CD4-positive, alpha-beta T cell treated with Interleukin-1 beta for 1 hour (primary cell): ENCODE data around the gene CTR9.
A peak's percentile ranks its signal among the peaks of the same experiment; 100 is the strongest.

Experiments
- DNase-seq, 2 donors: peaks; one replicate each; pipeline ENCODE4 v3.0.0-alpha.2; 2020 to 2022

CTR9 gene

DNA sequence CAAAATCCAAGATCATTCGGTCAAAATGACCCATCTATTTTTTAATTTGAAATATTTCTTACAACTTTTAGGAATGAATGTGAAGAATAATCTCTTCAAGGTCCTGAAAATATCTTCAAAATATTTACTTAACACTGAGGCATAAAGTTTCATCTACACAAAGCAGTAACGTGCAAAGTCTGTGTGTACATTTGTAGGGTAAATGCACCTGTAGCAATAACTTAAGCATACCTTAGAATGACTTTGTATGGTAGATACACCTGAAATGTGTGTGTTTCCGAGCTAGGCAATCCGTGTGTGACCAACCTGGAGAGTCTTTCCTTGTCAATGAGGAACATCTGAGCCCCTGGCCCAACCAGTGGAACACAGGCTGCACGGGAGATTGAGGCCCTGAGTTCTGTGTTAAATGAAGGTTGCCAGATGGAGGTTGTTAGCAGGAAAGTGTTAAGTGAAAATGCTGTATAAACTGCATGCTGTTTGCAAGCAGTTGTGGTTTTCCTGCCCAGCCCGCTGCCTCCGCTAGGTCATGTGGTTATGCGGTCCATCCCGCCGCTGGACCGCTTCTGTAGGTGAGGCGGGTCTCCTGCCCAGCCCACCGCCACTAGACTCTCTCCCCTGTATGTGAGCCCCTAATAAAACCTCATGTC lies 7.6 kb upstream of the CTR9 start:
- DNase-seq: peak; percentile 31 to 46

- no peak for DNase-seq
Observed at GRCh38 chr11:10744206-10744605, 6.8 kb upstream of the CTR9 start.

GRCh38 chr11:10746871-10747270 lies 4.2 kb upstream of the CTR9 start:
- no peak for DNase-seq

GRCh38 chr11:10747733-10748132 lies 3.3 kb upstream of the CTR9 start:
- no peak for DNase-seq

GRCh38 chr11:10749476-10749875 lies 1.6 kb upstream of the CTR9 start:
- no peak for DNase-seq

DNA sequence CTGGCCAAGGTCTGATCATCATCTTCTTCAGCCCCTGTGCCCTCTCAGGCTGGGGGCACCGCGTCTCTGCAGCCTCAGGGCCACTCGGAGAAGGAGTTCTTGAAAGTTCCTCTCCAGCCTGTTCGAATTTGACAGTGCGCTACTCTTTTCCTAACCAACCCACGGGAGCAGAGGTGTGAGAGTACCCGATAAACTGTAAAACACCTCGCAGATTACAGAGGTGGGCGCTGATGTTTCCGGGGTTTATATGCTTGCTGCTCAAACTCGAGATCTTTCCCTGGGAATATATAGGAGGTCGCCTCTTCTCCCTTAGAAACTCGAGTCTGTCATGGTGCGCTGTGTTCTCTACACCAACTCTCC lies 515 bp downstream of the CTR9 start:
- no peak for DNase-seq

- DNase-seq: no peak
Observed at GRCh38 chr11:10752061-10752460, 1.0 kb downstream of the CTR9 start.

DNA sequence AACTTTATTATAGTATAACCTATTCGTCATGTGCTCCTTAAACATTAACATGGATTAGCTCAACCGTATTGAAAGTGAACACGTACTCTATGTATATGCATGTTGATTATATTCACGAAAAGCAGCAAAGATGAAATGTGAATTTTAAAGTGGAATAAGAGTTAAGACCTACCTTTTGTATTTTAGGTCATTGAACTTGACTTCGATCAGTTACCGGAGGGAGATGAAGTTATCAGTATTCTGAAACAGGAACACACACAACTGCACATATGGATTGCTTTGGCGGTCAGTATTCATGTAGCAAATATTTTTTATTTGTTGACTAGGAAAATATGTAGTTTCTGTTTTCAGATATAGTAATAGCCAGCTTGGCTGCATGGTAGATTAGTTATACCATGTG lies 1.4 kb downstream of the CTR9 start:
- DNase-seq: no peak

- no peak for DNase-seq
Observed at GRCh38 chr11:10758957-10759356, 7.9 kb downstream of the CTR9 start.

DNA sequence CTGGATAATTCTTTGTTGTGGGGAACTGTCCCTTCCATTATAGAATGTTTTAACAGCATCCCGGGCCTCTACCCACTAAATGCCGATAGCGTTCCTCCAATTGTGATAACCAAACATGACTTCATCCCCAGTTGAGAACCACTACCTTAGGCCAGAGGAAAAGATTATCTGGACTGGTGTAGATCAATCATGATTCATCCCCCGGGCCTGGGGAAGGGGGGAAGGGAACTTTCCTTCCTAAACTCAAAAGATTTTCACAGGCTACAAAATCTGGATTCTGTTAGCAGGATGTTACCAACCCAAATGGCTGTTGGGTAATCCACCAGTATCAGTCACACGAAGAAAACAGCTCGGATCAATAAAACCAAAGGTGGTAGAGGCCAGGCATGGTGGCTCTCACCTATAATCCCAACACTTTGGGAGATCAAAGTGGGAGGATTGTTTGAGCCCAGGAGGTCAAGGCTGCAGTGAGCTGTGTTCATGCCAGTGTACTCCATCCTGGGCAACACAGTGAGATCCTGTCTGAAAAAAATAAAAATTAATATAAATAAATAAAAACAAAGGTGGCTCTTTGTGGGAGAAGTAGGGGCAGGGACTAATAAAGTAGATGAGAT lies 10.1 kb downstream of the CTR9 start:
- DNase-seq: no peak

DNA sequence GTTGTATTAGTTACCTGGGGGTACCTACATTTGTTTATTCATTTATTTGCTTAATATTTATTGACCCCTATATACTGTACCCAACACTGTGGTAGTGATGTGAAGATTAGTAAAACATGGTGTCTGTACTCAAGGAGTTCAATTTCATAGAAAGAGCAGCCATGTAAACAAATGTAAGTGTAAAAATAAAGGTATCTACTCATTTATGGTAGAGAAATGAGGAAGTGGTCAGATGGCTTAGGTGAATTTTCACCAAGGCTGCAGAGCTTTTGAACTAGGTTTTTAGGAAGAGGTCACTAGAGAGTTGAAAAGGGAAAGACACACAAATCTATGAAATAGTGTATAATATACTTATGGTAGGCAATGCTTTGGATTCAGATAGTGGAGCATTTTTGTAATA lies 11.1 kb downstream of the CTR9 start:
- DNase-seq: no peak

DNA sequence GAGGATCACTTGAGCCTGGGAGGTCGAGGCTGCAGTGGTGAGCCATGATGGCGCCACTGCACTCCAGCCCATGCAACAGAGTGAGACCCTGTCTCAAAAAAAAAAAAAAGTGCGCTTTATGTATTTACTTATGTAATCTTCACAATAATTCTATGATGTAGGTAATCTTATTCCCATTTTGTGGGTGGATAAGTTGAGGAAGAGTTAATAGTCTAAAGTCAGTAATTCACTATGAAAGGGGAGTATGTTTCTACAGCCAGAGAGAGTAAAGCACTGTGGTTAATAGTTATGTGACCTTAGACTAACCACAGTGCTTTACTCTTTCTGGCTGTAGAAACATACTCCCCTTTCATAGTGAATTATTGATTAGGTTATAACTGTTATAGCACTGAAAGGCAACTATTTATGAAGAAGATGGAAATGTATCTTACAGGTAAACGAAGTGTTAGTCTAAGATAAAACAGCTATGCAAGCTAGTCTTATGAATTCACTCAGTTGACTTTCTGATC lies 11.9 kb downstream of the CTR9 start:
- DNase-seq: no peak

GRCh38 chr11:10763766-10764165 lies 12.7 kb downstream of the CTR9 start:
- DNase-seq: no peak

DNA sequence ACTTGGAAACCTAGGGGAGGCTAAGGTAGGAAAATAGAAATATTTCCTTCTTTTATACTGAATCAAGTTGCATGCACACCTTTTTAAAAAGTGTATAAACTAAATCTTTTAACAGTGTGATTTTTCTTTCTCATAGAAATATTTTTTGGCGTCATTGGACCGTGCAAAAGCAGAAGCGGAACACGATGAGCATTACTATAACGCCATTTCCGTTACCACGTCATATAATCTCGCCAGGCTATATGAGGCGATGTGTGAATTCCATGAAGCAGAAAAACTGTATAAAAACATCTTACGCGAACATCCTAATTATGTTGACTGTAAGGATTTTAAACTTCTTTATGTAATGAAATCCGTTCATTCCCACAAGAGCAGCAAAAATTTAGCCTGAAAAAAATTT lies 13.4 kb downstream of the CTR9 start:
- DNase-seq: no peak

GRCh38 chr11:10770626-10771254 lies 19.7 kb downstream of the CTR9 start:
- no peak for DNase-seq

GRCh38 chr11:10771457-10771856 lies 20.4 kb downstream of the CTR9 start:
- no peak for DNase-seq

- DNase-seq: no peak
Observed at GRCh38 chr11:10774811-10775210, 23.8 kb downstream of the CTR9 start.

DNA sequence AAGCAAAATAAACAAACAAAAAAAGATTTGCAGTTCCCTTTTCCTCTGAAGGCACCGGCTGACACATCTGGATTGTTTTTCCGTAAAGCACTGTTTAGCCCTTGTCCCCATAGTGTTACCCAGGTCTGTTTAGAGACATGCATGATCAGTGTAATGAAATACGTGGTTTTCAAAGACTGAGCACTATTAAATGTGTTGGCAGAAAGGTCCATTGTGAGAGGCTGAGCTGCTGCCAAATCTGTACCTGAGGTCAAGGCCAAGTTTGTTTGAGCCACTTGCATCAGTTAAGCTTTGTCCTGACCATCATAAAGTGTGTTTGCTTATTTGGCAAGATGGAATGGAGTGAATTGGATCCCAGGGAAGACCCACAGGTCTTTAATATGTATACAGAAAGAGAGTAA lies 26.3 kb downstream of the CTR9 start:
- DNase-seq: no peak

DNA sequence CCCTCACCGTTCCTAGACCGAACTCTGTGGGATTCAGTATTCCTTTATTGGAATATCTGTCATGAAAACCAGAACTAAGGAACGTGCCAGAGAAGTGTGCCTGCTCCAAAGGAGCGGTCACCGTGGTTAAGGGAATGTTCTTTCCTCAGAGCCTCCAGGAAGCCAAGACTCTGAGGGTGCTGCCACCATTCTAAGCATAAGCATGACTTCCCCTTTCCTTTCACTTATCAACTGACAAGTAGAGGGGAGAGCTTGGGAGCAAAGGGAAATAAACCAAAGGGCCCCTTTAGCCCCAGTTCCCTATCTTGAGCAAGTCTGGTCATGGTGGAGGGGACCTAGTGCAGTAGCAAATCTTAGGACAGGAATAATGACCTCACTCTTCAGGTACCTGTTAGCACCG lies 26.8 kb downstream of the CTR9 start:
- DNase-seq: no peak

DNA sequence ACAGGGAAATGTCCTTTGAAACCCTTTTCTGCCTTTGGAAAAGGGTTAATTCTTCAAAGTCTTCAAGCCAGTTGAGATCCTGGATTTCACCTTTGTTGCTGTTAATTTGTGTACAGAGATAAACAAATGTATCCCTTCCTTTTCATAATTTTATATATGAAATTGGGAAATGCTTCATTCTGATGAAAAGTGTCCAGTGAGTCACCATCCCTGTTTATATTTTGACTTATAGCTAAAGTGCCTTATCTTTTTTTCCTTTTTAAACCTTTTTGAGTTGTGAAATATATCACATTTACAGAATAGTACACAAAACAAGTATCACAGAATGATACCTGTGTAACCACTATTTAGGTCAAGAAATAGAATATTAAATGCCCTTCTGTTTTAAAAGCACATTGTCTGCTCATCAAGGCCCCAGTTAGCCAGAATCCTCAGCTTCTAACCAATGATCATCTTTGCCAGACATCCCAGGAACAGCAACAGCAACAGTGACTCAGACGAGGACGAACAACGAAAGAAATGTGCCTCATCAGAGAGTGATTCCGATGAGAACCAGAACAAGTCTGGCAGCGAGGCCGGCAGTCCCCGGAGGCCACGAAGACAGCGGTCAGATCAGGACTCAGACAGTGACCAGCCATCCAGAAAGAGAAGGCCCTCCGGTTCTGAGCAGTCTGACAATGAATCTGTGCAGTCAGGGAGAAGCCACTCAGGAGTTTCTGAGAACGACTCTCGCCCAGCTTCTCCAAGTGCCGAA lies 27.3 kb downstream of the CTR9 start:
- DNase-seq: no peak

DNA sequence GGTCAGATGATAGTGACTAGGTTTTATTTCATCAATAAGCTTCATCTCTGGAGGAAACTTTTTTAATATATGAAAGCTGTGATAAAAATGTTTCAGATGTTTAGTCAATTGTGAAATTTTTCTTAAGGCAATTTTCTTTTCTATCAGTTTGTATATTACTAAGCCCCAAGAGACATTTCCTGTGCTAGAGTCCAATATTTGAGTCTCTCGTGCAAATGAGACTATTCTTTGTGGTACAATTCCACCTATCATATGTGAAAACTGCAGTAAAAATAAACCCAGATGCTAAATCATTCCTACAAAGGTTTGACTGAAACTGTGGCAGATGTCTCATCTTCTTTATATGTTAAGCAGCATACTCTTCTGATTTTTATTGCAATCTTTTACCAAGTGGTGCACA lies 28.0 kb downstream of the CTR9 start:
- no peak for DNase-seq

DNA sequence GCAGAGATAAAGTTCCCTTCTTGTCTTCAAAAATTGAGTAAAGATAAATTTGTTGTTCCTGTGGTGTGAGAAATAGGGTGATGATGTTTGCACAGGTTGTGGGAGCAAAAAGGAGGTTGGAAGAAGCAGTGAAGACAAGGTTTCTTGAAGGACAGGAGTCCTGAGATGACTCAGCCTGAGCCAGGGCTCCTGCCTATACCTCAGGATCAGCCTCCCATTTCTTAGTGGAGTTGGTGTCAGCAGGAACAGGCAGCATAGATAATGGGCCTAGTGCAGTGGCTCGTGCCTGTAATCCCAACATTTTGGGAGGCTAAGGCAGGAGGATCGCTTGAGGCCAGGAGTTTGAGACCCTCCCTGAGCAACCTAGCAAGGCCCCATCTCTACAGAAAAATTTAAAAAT lies 29.0 kb downstream of the CTR9 start:
- no peak for DNase-seq

GRCh38 chr11:10784232-10785145 lies 33.4 kb downstream of the CTR9 start:
- no peak for DNase-seq
